SU-DHL-6 (cell line): ENCODE results near the gene GGACT.

Experiments used
- EZH2phosphoT487 ChIP-seq: fragments of 200-600 bp; sonication (generic), shearing (Covaris generic); conservative IDR thresholded peaks from 2 replicates; pipeline ENCODE4 v1.6.1; 2018; ENCODE audit warnings: mild to moderate bottlenecking, antibody characterized with exemption, low read length, moderate library complexity, mixed read lengths
- TF ChIP-seq, protein P1 (sequence below): fragments of 200-600 bp; sonication (generic); IDR thresholded peaks from one replicate; pipeline ENCODE4 v1.5.1; 2017; ENCODE audit warnings: antibody characterized with exemption, mild to moderate bottlenecking, low read length, moderate library complexity; ENCODE audit not compliant: insufficient read depth, poor library complexity, severe bottlenecking

GRCh38 chr13:100532836-100533435, 55.7 kb downstream of the GGACT start:
- TF ChIP-seq, protein P1, sequence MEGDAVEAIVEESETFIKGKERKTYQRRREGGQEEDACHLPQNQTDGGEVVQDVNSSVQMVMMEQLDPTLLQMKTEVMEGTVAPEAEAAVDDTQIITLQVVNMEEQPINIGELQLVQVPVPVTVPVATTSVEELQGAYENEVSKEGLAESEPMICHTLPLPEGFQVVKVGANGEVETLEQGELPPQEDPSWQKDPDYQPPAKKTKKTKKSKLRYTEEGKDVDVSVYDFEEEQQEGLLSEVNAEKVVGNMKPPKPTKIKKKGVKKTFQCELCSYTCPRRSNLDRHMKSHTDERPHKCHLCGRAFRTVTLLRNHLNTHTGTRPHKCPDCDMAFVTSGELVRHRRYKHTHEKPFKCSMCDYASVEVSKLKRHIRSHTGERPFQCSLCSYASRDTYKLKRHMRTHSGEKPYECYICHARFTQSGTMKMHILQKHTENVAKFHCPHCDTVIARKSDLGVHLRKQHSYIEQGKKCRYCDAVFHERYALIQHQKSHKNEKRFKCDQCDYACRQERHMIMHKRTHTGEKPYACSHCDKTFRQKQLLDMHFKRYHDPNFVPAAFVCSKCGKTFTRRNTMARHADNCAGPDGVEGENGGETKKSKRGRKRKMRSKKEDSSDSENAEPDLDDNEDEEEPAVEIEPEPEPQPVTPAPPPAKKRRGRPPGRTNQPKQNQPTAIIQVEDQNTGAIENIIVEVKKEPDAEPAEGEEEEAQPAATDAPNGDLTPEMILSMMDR, result no peak
- TF ChIP-seq EZH2phosphoT487, result no peak
